ENCODE data around the gene IDH3B.

- peak; percentile 16 for TF ChIP-seq CTCF (IDR thresholded peaks at IDR 0.05; ENCODE audit: poor library complexity)
- no peak for TF ChIP-seq EZH2 (IDR thresholded peaks at IDR 0.05; ENCODE audit: borderline replicate concordance)
Measured at GRCh38 chr20:2713285-2713684, 49.3 kb upstream of the IDH3B start.

Data from hepatocyte (in vitro differentiated cells).